ENCODE results near the gene UNC13A.
"Not testable (repeated sequence)": the region's sequence is repeated elsewhere in the genome, so short reads cannot be mapped to it uniquely, and the experiment has no call there.

The UNC13A gene

DNA sequence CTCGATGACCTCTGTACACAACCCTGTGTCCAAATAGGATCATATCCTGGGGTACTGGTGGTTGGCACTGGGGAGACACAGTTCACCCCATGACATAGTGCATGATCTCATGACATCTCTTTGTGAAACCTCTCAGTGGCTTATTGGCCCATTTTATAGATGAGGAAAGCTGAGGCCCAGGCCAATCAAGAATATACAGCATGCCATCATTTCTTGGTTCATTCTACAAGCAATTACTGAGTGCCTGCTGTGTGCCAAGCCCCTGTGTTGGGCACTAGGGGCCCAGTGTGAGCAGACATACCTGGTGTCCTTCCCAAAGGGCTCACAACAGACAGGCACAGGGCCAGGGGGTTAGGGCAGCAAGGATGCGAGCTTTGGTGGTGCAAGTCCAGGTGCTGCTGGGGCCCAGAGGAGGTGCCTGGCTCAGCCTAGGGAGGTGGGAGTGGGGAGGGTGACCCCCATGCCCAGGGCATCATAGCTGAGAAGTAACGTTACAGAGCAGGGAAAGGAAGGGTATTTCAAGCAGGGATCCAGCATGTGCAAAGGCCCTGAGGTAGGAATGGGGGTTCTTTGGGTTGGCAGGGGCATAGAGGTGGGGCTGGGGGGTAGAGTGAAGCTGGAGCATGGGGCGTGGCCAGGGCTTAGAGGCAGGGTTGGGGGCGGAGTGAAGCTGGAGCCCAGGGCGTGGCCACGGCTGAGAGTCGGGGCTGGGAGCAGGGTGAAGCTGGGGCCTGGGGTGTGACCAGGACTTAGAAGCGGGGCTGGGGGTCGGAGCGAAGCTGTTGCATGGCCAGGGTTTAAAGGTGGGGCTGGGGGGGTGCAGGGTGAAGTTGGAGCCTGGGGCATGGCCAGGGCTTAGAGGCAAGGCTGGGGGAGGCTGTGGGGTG, 112.0 kb downstream of the UNC13A start:
- Histone ChIP-seq H3K27ac (no peak overlapping the region), H3K27me3 (no peaks in the 10 kb centered on the region), H3K4me1 (peaks cover 0 to 5% (median 0%) of the 10 kb centered on the region in 4 donors), H3K4me3 (no peak overlapping the region), H3K36me3 (peaks cover 49 to 92% (median 69%) of the 10 kb centered on the region in 3 donors), H3K9me3 (no peaks in the 10 kb centered on the region)
- TF ChIP-seq, protein P1, sequence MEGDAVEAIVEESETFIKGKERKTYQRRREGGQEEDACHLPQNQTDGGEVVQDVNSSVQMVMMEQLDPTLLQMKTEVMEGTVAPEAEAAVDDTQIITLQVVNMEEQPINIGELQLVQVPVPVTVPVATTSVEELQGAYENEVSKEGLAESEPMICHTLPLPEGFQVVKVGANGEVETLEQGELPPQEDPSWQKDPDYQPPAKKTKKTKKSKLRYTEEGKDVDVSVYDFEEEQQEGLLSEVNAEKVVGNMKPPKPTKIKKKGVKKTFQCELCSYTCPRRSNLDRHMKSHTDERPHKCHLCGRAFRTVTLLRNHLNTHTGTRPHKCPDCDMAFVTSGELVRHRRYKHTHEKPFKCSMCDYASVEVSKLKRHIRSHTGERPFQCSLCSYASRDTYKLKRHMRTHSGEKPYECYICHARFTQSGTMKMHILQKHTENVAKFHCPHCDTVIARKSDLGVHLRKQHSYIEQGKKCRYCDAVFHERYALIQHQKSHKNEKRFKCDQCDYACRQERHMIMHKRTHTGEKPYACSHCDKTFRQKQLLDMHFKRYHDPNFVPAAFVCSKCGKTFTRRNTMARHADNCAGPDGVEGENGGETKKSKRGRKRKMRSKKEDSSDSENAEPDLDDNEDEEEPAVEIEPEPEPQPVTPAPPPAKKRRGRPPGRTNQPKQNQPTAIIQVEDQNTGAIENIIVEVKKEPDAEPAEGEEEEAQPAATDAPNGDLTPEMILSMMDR (IDR thresholded peaks at IDR 0.05), result no peak
- intact Hi-C loops (cut with DNase I; ENCODE audit: low total_unique reads), result loop anchor here (10.0 kb wide), 1 partner anchor 121 kb away; no protein-coding TSS in a partner anchor
- no peak for DNase-seq

DNA sequence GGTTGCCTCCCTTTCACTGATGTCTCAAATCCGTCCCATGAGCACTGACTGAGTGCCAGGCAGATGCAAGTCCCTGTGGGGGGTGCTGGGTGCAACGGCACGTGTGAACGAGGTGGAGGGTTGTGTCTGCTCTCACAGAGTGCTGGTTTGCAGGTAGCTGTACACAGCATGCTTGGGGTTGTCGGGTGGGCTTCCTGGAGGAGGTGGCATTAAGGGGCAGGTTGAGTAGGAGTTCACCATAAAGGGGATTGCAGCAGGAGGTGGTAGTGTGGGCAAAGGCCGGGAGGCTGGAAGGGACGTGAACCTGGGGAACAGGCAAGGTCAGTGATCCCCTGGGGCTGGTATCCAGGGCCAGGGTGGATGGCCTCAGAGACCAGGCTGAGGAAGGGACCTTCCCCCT, 115.5 kb downstream of the UNC13A start:
- intact Hi-C loops (cut with DNase I; ENCODE audit: low total_unique reads), result loop anchor here (10.0 kb wide), 1 partner anchor 118 kb away; no protein-coding TSS in a partner anchor
- H3K36me3 ChIP-seq, result peaks cover 70 to 92% (median 79%) of the 10 kb centered on the region in 3 donors
- no peak overlapping the region for H3K27ac ChIP-seq
- no peaks in the 10 kb centered on the region for H3K27me3 ChIP-seq
- TF ChIP-seq, protein P1 (IDR thresholded peaks at IDR 0.05), result no peak
- H3K4me3 ChIP-seq, result no peak overlapping the region
- no peak for DNase-seq
- peaks cover 0 to 5% (median 0%) of the 10 kb centered on the region in 4 donors for H3K4me1 ChIP-seq
- H3K9me3 ChIP-seq, result no peaks in the 10 kb centered on the region

DNA sequence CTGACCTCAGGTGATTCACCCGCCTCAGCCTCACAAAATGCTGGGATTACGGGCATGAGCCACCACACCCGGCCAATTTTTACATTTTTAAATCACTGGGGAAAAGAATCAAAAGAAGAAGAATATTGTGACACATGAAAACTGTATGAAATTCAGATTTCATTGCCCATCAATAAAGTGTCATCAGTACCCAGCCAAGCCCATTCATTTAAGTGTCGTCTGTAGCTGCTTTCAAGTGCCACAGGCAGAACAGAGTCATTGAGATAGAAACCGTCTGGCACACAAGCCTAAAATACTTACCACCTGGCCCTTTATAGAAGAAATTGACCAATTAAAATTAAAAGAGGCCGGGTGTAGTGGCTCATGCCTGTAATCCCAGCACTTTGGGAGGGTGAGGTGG, 117.4 kb downstream of the UNC13A start:
- H3K36me3 ChIP-seq, result peaks cover 78 to 91% (median 81%) of the 10 kb centered on the region in 3 donors
- TF ChIP-seq, protein P1 (IDR thresholded peaks at IDR 0.05), result no peak
- H3K27ac ChIP-seq, result no peak overlapping the region
- no peak overlapping the region for H3K4me3 ChIP-seq
- intact Hi-C loops (cut with DNase I; ENCODE audit: low total_unique reads), result loop anchor here (10.0 kb wide), 1 partner anchor 116 kb away; no protein-coding TSS in a partner anchor
- H3K27me3 ChIP-seq, result no peaks in the 10 kb centered on the region
- DNase-seq, result no peak
- H3K9me3 ChIP-seq, result no peaks in the 10 kb centered on the region
- peaks cover 0 to 5% (median 0%) of the 10 kb centered on the region in 4 donors for H3K4me1 ChIP-seq

DNA sequence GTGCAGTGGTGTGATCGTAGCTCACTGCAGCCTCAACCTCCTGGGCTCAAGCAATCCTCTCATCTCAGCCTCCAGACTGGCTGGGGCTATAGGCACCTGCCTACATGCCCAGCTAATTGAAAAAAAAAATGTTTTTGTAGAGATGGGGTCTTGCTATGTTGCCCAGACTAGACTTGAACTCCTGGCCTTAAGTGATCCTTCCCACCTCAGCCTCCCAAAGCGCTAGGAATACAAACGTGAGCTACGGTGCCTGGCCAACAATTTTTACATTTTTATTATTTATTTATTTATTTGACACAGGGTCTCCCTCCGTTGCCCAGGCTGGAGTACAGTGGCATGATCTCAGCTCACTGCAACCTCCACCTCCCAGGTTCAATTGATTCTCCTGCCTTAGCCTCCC, 117.9 kb downstream of the UNC13A start:
- peaks cover 74 to 91% (median 82%) of the 10 kb centered on the region in 3 donors for H3K36me3 ChIP-seq
- not testable (repeated sequence) for H3K4me1 ChIP-seq, H3K9me3 ChIP-seq, H3K27ac ChIP-seq, H3K27me3 ChIP-seq, H3K4me3 ChIP-seq, DNase-seq
- intact Hi-C loops (cut with DNase I; ENCODE audit: low total_unique reads), result loop anchor here (10.0 kb wide), 1 partner anchor 115 kb away; no protein-coding TSS in a partner anchor

DNA sequence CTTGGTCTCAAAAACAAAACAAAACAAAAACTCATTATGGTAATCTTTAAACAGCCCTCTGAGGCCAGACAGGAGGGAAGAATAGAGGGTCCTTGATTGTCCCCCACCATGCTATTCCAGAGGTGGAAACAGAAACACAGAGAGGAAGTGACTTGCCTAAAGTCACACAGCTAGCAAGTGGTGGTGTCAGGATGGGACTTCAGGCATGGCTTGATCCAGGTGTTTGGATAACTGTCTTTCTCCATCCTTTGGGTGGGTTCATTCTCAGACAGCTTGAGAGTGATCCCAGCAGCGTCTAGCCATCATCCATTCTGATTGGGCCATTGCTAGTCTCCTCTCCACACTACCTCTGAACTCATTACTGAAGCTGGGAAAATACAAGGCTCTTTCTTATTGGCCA, 120.2 kb downstream of the UNC13A start:
- no peak overlapping the region for H3K27ac ChIP-seq
- peaks cover 68 to 93% (median 81%) of the 10 kb centered on the region in 3 donors for H3K36me3 ChIP-seq
- H3K9me3 ChIP-seq, result no peaks in the 10 kb centered on the region
- intact Hi-C loops (cut with DNase I; ENCODE audit: low total_unique reads), result no loop called here
- H3K4me1 ChIP-seq, result no peaks in the 10 kb centered on the region
- H3K27me3 ChIP-seq, result no peaks in the 10 kb centered on the region
- no peak overlapping the region for H3K4me3 ChIP-seq
- no peak for DNase-seq
- TF ChIP-seq, protein P1 (IDR thresholded peaks at IDR 0.05), result no peak

DNA sequence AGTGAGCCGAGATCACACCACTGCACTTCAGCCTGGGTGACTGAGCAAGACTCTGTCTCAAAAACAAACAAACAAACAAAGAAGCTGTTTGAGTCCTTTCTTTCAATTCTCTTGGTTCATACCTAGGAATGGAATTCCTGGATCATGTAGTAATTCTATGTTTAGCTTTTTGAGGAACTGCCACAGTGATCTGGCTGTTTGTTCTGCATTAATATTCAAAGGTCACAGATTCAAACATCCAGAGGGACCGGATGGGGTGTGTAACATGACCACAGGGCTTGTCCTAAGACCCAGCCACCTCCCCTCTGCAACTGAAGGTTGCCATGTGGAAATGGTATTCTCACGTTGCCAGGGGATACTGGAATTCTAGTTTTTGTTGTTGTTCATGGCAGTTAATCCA, 122.5 kb downstream of the UNC13A start:
- H3K4me3 ChIP-seq, result no peak overlapping the region
- intact Hi-C loops (cut with DNase I; ENCODE audit: low total_unique reads), result no loop called here

More for the DNA sequence above, 122.5 kb downstream of the UNC13A start:
- H3K9me3 ChIP-seq, result no peaks in the 10 kb centered on the region
- H3K27ac ChIP-seq, result no peak overlapping the region
- no peak for DNase-seq
- no peaks in the 10 kb centered on the region for H3K27me3 ChIP-seq
- H3K4me1 ChIP-seq, result no peaks in the 10 kb centered on the region
- peaks cover 54 to 93% (median 74%) of the 10 kb centered on the region in 3 donors for H3K36me3 ChIP-seq
- TF ChIP-seq, protein P1 (IDR thresholded peaks at IDR 0.05), result no peak

Measured in tibial artery (tissue), 4 donors.